ENCODE data around the gene FIP1L1. TPM values are rescaled to one million over a fixed set of nuclear protein-coding genes. Genes with fewer than 3 reads are reported as not detected.

The FIP1L1 gene
- polyA plus RNA-seq, 1 donor from 2014 or later: 89.0 TPM

DNA sequence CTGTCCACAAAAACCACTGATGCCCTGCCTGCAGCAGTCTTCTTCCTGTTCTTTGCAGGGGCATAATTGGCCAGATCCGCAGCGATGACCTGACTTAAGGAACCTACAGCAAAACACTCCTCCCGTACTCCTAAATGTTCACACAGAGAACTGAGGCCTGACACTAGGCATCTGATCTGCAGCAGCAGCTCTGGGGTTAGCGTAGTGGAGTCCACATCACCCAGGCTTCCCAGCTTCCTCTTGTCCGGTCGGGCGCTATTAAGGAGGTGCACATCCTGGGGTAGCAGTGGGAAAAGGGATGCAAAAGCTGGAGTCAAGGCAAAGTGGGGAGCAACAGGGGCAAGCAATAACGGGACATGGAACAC lies 12.3 kb upstream of the FIP1L1 start:
- H4K20me1 ChIP-seq (ENCODE audit: insufficient read depth): no peaks in the 10 kb centered on the region
- H3F3A ChIP-seq (ENCODE audit: insufficient read depth, low read length, poor library complexity, severe bottlenecking): no peaks in the 10 kb centered on the region
- TF ChIP-seq, protein P1, sequence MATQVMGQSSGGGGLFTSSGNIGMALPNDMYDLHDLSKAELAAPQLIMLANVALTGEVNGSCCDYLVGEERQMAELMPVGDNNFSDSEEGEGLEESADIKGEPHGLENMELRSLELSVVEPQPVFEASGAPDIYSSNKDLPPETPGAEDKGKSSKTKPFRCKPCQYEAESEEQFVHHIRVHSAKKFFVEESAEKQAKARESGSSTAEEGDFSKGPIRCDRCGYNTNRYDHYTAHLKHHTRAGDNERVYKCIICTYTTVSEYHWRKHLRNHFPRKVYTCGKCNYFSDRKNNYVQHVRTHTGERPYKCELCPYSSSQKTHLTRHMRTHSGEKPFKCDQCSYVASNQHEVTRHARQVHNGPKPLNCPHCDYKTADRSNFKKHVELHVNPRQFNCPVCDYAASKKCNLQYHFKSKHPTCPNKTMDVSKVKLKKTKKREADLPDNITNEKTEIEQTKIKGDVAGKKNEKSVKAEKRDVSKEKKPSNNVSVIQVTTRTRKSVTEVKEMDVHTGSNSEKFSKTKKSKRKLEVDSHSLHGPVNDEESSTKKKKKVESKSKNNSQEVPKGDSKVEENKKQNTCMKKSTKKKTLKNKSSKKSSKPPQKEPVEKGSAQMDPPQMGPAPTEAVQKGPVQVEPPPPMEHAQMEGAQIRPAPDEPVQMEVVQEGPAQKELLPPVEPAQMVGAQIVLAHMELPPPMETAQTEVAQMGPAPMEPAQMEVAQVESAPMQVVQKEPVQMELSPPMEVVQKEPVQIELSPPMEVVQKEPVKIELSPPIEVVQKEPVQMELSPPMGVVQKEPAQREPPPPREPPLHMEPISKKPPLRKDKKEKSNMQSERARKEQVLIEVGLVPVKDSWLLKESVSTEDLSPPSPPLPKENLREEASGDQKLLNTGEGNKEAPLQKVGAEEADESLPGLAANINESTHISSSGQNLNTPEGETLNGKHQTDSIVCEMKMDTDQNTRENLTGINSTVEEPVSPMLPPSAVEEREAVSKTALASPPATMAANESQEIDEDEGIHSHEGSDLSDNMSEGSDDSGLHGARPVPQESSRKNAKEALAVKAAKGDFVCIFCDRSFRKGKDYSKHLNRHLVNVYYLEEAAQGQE (IDR thresholded peaks at IDR 0.05; ENCODE audit: borderline replicate concordance): no peak
- no peak for TF ChIP-seq RAD21 (conservative IDR thresholded peaks at IDR 0.05)
- no peak for TF ChIP-seq POLR2AphosphoS5 (IDR thresholded peaks at IDR 0.05)
- no peak for TF ChIP-seq MXI1 (conservative IDR thresholded peaks at IDR 0.05; ENCODE audit: poor library complexity, severe bottlenecking)
- TF ChIP-seq EP300 (conservative IDR thresholded peaks at IDR 0.05; ENCODE audit: poor library complexity, severe bottlenecking): no peak
- TF ChIP-seq, protein P2, sequence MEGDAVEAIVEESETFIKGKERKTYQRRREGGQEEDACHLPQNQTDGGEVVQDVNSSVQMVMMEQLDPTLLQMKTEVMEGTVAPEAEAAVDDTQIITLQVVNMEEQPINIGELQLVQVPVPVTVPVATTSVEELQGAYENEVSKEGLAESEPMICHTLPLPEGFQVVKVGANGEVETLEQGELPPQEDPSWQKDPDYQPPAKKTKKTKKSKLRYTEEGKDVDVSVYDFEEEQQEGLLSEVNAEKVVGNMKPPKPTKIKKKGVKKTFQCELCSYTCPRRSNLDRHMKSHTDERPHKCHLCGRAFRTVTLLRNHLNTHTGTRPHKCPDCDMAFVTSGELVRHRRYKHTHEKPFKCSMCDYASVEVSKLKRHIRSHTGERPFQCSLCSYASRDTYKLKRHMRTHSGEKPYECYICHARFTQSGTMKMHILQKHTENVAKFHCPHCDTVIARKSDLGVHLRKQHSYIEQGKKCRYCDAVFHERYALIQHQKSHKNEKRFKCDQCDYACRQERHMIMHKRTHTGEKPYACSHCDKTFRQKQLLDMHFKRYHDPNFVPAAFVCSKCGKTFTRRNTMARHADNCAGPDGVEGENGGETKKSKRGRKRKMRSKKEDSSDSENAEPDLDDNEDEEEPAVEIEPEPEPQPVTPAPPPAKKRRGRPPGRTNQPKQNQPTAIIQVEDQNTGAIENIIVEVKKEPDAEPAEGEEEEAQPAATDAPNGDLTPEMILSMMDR (IDR thresholded peaks at IDR 0.05; ENCODE audit: poor library complexity, severe bottlenecking): no peak
- no peak for TF ChIP-seq TAF1 (IDR thresholded peaks at IDR 0.05; ENCODE audit: low read depth)
- no peak for TF ChIP-seq EZH2 (IDR thresholded peaks at IDR 0.05; ENCODE audit: borderline replicate concordance, insufficient read depth, low read length, poor library complexity, severe bottlenecking)
- no peak for TF ChIP-seq SMC3 (conservative IDR thresholded peaks at IDR 0.05; ENCODE audit: poor library complexity)
- H3K27me3 ChIP-seq (ENCODE audit: insufficient read depth, low read depth, low read length): peaks cover 12% of the 10 kb centered on the region
- no peaks in the 10 kb centered on the region for H3K9me2 ChIP-seq (ENCODE audit: insufficient read depth, low read length)
- no peak overlapping the region for H3K27ac ChIP-seq (ENCODE audit: low read length)
- no peaks in the 10 kb centered on the region for H3K79me2 ChIP-seq (replicated peaks; ENCODE audit: insufficient read depth, low read length)
- H3K9me3 ChIP-seq (ENCODE audit: low read length): no peaks in the 10 kb centered on the region
- H3K9ac ChIP-seq (ENCODE audit: low read length): peak overlapping the region; percentile 54
- peak overlapping the region; percentile 84 for H3K4me2 ChIP-seq (ENCODE audit: low read length)
- H3K36me3 ChIP-seq (ENCODE audit: insufficient read depth, low read length): no peaks in the 10 kb centered on the region
- H3K4me3 ChIP-seq (ENCODE audit: low read length): peak overlapping the region; percentile 94
- H2AFZ ChIP-seq (ENCODE audit: low read depth, low read length): peak overlapping the region; percentile 63

DNA sequence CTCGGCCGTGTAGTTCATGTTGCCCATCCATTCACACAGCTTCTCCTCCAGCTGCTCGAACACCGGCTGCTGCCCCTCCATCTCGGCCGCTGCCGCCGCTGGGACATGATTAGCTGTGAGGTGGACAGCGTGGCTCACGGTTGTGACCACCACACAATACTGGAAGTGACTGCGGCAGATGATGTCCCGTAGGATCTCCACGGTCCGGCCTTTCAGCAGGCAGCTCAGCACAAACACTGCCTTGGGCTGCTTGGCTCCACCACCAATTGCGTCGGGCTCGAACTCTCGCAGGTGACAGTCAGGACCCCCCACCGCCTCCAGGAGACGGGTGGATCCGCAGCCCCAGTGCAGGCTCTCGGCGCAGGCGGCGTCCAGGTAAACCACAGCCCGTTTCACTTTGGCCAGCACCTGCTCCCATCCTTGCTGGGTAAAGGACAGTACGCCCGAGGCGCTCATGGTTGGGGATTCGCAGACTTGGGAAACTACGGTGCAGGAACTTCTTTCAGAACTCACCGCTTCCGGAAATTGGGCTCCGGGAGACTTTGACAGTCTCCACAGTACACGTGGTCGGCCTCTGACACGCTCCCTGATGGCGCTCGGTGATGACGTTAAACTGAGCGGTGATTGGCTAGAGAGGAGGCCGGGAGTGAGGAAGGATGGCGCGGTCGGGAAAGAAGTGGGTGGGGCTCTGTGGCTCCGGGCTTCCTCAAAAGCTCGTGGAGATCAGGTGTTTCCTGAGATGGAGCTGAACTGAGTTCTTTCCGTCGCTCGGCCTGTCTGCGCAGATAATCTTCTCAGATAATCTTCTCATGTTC lies 11.7 kb upstream of the FIP1L1 start, which contains the start of gene SCFD2:
Gene SCFD2, minus strand, starts transcription at position 576 of the 815 bp plus-strand sequence.
- Histone ChIP-seq H3K27me3 (ENCODE audit: insufficient read depth, low read depth, low read length) (peaks cover 12% of the 10 kb centered on the region), H3K27ac (ENCODE audit: low read length) (peak within 1 kb of the TSS; percentile 33), H4K20me1 (ENCODE audit: insufficient read depth) (no peaks in the 10 kb centered on the region), H3K4me2 (ENCODE audit: low read length) (peak within 1 kb of the TSS; percentile 84), H3K9me3 (ENCODE audit: low read length) (no peaks in the 10 kb centered on the region), H3K36me3 (ENCODE audit: insufficient read depth, low read length) (no peaks in the 10 kb centered on the region), H3K79me2 (replicated peaks; ENCODE audit: insufficient read depth, low read length) (no peaks in the 10 kb centered on the region), H3K9me2 (ENCODE audit: insufficient read depth, low read length) (no peaks in the 10 kb centered on the region), H2AFZ (ENCODE audit: low read depth, low read length) (peak within 1 kb of the TSS; percentile 83), H3F3A (ENCODE audit: insufficient read depth, low read length, poor library complexity, severe bottlenecking) (no peaks in the 10 kb centered on the region), H3K9ac (ENCODE audit: low read length) (peak within 1 kb of the TSS; percentile 54), H3K4me3 (ENCODE audit: low read length) (peak within 1 kb of the TSS; percentile 94)
- TF ChIP-seq MXI1 (conservative IDR thresholded peaks at IDR 0.05; ENCODE audit: poor library complexity, severe bottlenecking) (peak; percentile 100), EP300 (conservative IDR thresholded peaks at IDR 0.05; ENCODE audit: poor library complexity, severe bottlenecking) (peak; percentile 21), RAD21 (conservative IDR thresholded peaks at IDR 0.05) (peak; percentile 39), POLR2AphosphoS5 (IDR thresholded peaks at IDR 0.05) (peak; percentile 22), SMC3 (conservative IDR thresholded peaks at IDR 0.05; ENCODE audit: poor library complexity) (no peak), EZH2 (IDR thresholded peaks at IDR 0.05; ENCODE audit: borderline replicate concordance, insufficient read depth, low read length, poor library complexity, severe bottlenecking) (no peak)
